Measurements from ENCODE around the gene EGFL7. TPM values are rescaled to one million over a fixed set of nuclear protein-coding genes. Genes with fewer than 3 reads are reported as not detected.

The EGFL7 gene
- polyA plus RNA-seq, 1 of the 3 experiments (the other 2 are of a cell fraction): 43.0 TPM

- no peak overlapping the region for H3K4me2 ChIP-seq
- no peaks in the 10 kb centered on the region for H3K9me2 ChIP-seq
- no peak overlapping the region for H3K27ac ChIP-seq (ENCODE audit: low read depth in 2 of 2, low read length in 1 of 2)
- no peak for DNase-seq
- H3K4me1 ChIP-seq (ENCODE audit: control insufficient read depth in 1 of 2, insufficient read depth in 2 of 2, low read depth in 1 of 2, low read length in 1 of 2): peaks cover 0 to 8% of the 10 kb centered on the region in 2 experiments; a peak in 1 of 4 replicates
- TF ChIP-seq TCF12 (IDR thresholded peaks at IDR 0.05) (no peak), PBX3 (IDR thresholded peaks at IDR 0.05) (no peak), ELF1 (IDR thresholded peaks at IDR 0.05) (no peak)
- H3K4me3 ChIP-seq (ENCODE audit: low read depth in 2 of 2, low read length in 1 of 2): no peak overlapping the region
- H3K9me3 ChIP-seq: no peaks in the 10 kb centered on the region
- no peak overlapping the region for H3K9ac ChIP-seq
- H4K20me1 ChIP-seq (ENCODE audit: insufficient read depth): no peaks in the 10 kb centered on the region
- POLR2A ChIA-PET: no interaction called here
- no peaks in the 10 kb centered on the region for H3K36me3 ChIP-seq (replicated peaks in 1 of 2; ENCODE audit: control insufficient read depth in 1 of 2, insufficient read depth in 2 of 2, low read length in 1 of 2)
- CTCF ChIA-PET: interaction anchor here (1.1 to 4.4 kb wide), 3 partner anchors 38 to 150 kb away, joined by 4 to 40 read pairs (median 13); no protein-coding TSS in a partner anchor
- no peaks in the 10 kb centered on the region for H3K79me2 ChIP-seq (ENCODE audit: insufficient read depth)
- 84% methylated on average over 11 of the region's 11 CpGs for WGBS (ENCODE audit: low lambda C conversion rate)
- H2AFZ ChIP-seq (ENCODE audit: low read depth): no peak overlapping the region
- peaks cover 15% of the 10 kb centered on the region for H3K27me3 ChIP-seq (ENCODE audit: insufficient read depth)
- H3F3A ChIP-seq (replicated peaks; ENCODE audit: insufficient read depth): peaks cover 9% of the 10 kb centered on the region
Observed at GRCh38 chr9:136634904-136635303, 27.8 kb upstream of the EGFL7 start.

GRCh38 chr9:136640171-136641111 is 22.3 kb upstream of the EGFL7 start:
- DNase-seq: no peak
- H4K20me1 ChIP-seq (ENCODE audit: insufficient read depth): no peaks in the 10 kb centered on the region
- no peaks in the 10 kb centered on the region for H3K27me3 ChIP-seq (ENCODE audit: insufficient read depth)
- H3K79me2 ChIP-seq (ENCODE audit: insufficient read depth): no peaks in the 10 kb centered on the region
- H3K9me3 ChIP-seq: no peaks in the 10 kb centered on the region
- 76% methylated on average over 26 of the region's 32 CpGs for WGBS (ENCODE audit: low lambda C conversion rate)
- no peak overlapping the region for H3K4me3 ChIP-seq (ENCODE audit: low read depth in 2 of 2, low read length in 1 of 2)
- ChIA-PET POLR2A (no interaction called here), CTCF (interaction anchor here (1.2 to 3.2 kb wide), 5 partner anchors 9 to 156 kb away, joined by 4 to 15 read pairs (median 7); no protein-coding TSS in a partner anchor)
- no peaks in the 10 kb centered on the region for H3K9me2 ChIP-seq
- no peak overlapping the region for H3K27ac ChIP-seq (ENCODE audit: low read depth in 2 of 2, low read length in 1 of 2)
- TF ChIP-seq ZBTB33 (IDR thresholded peaks at IDR 0.05; ENCODE audit: borderline replicate concordance, low read depth) (no peak), NFIC (IDR thresholded peaks at IDR 0.05; ENCODE audit: borderline replicate concordance) (no peak), TEAD4 (IDR thresholded peaks at IDR 0.05; ENCODE audit: borderline replicate concordance, insufficient read depth) (no peak), GATA2 (CRISPR knock-in tag; IDR thresholded peaks at IDR 0.05) (no peak), FOXJ3 (CRISPR knock-in tag; IDR thresholded peaks at IDR 0.05) (no peak), FOXM1 (IDR thresholded peaks at IDR 0.05; ENCODE audit: low read depth) (no peak), RFX5 (IDR thresholded peaks at IDR 0.05; ENCODE audit: low read length) (no peak), MAX (IDR thresholded peaks at IDR 0.05; ENCODE audit: low read depth) (no peak), TAF1 (IDR thresholded peaks at IDR 0.05; ENCODE audit: borderline replicate concordance, low read depth, low read length) (no peak)
- H3K9ac ChIP-seq: no peak overlapping the region
- peaks cover 0 to 9% of the 10 kb centered on the region in 2 experiments; a peak in 1 of 4 replicates for H3K4me1 ChIP-seq (ENCODE audit: control insufficient read depth in 1 of 2, insufficient read depth in 2 of 2, low read depth in 1 of 2, low read length in 1 of 2)
- no peak overlapping the region for H2AFZ ChIP-seq (ENCODE audit: low read depth)
- H3K4me2 ChIP-seq: no peak overlapping the region
- H3K36me3 ChIP-seq (replicated peaks in 1 of 2; ENCODE audit: control insufficient read depth in 1 of 2, insufficient read depth in 2 of 2, low read length in 1 of 2): no peaks in the 10 kb centered on the region
- H3F3A ChIP-seq (replicated peaks; ENCODE audit: insufficient read depth): no peaks in the 10 kb centered on the region

Measured in SK-N-SH (cell line).